Glomerular visceral epithelial cell (primary cell): ENCODE measurements around the gene DNAJC5.
A peak's percentile ranks its signal among the peaks of the same experiment; 100 is the strongest.

ENCODE experiments used
- DNase-seq: peaks from one replicate; pipeline ENCODE4 v3.0.0-alpha.2; 2016; ENCODE audit errors: extremely low spot score

Gene DNAJC5

DNA sequence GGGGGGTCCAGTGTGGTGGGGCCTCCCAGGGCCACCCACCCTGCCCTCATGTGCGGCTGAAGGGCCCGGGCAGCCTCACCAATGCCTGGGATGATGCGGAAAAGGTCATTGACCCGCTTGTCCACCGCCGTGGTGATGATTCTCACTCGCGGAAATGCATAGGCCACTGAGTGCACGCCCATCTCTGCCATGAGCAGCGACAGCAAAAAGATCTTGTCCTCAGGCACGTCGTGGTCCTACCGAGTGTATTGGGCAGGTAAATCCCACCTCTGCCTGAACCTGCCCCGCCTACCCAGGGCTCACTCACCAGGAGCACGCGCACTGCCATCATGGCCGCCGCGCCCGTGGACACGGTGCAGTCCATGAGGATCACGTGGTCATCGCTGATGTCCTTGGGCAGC lies 45.1 kb downstream of the DNAJC5 start:
- no peak for DNase-seq

GRCh38 chr20:63940472-63941266 lies 45.7 kb downstream of the DNAJC5 start:
- DNase-seq = no peak

- DNase-seq = no peak
Measured at GRCh38 chr20:63941282-63942081, 46.6 kb downstream of the DNAJC5 start.

DNA sequence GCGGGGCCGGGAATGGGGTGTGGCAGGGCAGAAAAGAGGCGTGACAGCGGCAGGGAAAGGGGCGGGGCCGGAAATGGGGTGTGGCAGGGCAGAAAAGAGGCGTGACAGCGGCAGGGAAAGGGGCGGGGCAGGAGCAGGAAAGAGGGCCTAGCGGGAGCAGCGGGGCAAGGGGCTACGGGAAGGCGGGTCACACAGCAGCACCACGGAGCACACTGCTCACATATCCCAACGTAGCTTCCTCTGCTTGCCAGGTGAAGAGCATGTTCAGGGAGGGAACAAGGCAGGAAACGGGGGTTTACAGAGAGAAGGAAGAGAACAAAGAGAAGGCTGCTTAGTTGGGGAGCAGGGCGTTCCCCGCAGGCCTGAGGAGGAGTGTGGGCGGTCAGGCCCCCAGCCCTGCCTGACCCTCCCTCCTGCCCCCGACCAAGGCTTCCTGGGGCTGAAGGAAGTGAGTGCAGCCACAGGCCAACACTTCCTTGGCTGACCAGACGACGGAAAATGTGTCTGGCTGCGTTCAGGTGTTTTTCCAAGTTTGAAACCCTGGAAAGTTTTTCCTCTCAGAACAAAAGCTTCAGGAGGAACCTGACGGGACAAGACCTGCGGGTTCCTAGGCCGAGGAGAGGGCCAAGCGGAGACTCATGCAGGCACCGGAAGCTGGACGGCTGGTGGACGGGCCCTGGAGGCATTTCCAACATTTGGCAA lies 47.5 kb downstream of the DNAJC5 start:
- peak; percentile 16 for DNase-seq

DNA sequence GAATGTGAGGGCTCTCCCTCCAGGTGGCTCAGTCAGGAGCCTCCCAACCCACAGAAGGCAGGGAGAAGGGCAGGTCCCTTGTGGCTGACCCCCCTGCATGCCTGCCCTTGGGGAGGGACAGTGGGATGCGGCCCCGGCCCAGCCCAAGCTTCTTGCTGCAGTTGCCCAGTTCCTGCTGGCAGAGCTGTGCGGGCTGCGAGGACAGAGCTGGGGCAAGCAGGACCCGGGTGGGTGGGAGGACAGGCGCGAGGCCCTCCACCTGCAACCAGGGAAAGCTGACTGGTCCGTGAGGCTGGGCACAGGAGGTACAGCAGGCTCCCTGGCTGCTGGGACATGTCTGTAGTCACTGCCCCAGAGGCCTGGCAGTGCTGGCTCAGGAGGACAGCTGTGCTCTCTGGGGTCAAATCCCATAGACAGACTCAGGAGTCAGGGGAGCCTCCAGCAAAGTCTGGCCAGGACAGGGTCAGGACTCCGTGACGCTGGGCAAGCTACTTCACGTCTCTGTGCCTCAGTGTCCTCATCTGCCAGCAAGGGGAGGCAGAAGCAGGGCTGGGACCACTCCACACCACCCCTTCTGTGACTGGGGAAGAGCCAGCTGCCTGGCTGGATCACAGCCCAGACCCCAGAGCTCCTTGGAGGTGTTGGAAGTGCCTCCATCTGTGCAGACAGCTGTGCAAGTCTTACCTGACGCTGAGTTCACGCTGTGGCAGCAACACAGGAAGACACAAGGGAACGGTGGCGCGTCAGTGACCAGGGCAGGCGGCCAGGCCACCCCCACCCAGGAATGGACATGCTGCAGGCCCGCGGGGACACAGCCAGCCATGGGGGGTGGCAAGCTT lies 48.3 kb downstream of the DNAJC5 start:
- DNase-seq = no peak

- no peak for DNase-seq
Measured at GRCh38 chr20:63943808-63944077, 48.8 kb downstream of the DNAJC5 start.

- no peak for DNase-seq
Measured at GRCh38 chr20:63944078-63944941, 49.4 kb downstream of the DNAJC5 start.

DNA sequence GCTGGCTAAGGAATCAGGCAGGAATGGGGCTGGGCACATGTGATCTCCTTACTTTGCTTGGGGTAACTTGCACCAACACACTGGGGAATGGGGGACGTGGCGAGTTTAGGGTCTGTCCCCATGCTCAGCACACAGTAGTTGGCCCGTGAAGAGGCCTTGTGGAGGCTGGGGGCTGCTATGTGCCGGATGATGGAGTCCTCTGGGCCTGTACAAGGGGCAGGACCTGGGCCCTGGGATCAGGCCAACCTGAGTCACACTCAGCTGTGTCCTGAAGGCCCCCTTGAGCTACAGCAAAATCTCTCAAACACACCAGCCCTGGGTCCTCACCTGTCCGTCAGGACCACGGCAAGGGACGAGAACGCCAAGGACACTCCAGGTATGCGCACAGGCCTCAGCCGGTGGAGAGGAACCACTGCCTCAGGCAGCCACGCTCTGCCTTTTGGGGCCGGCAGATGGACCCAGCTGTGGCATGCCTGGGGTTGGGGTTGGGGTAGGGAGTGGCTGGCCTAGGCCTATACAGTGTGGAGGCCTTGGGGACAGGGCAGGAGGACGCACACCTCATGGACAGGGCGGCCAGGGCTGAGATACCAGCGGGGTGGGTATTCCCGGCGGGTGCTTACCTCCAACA lies 50.2 kb downstream of the DNAJC5 start:
- no peak for DNase-seq

DNA sequence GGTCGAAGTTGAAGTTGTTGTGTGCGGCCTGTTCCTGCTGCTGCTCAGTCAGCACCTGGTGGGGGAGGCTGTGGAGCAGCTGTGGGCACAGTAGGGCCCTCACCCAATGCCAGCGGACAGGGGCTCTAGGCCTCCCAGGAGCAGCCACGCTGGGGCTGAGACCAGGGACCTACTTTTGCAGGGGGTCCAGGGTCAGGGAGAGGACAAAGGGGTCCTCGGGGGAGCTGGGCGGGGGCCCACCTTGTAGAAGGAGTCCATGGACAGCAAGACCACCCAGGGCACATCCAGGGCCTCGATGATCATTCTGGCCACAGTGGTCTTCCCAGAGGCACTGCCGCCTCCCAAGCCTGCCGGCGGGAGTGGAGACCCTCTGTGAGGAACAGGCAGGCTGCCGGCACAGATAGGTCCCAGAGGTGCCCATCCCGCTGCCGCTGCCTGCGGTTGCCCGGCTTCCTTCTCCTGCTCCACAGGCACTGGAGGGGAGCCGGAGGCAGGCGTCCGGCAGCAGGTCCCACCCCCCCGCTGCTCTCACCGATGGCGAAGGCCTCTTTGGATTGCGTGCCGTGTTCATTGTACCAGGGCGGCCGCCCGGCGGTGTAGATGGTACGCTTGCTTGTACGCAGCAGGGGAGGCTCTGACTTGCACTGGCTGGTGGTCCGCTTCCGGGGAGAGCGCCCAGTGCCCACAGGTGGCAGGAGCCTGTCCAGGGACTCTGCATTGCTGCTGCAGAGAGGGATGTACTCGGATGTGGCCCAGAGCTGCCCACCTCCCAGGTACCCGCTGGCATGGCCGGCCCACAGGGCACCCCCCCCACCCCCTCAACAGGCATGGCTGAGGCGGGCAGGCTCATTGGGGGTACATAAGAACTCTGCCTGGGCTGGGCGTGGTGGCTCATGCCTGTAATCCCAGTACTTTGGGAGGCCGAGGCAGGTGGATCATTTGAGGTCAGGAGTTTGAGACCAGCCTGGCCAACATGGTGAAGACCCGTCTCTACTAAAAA lies 51.3 kb downstream of the DNAJC5 start:
- DNase-seq = no peak

GRCh38 chr20:63946986-63947637 lies 52.2 kb downstream of the DNAJC5 start:
- DNase-seq = no peak

GRCh38 chr20:63947638-63948456 lies 52.9 kb downstream of the DNAJC5 start:
- no peak for DNase-seq

DNA sequence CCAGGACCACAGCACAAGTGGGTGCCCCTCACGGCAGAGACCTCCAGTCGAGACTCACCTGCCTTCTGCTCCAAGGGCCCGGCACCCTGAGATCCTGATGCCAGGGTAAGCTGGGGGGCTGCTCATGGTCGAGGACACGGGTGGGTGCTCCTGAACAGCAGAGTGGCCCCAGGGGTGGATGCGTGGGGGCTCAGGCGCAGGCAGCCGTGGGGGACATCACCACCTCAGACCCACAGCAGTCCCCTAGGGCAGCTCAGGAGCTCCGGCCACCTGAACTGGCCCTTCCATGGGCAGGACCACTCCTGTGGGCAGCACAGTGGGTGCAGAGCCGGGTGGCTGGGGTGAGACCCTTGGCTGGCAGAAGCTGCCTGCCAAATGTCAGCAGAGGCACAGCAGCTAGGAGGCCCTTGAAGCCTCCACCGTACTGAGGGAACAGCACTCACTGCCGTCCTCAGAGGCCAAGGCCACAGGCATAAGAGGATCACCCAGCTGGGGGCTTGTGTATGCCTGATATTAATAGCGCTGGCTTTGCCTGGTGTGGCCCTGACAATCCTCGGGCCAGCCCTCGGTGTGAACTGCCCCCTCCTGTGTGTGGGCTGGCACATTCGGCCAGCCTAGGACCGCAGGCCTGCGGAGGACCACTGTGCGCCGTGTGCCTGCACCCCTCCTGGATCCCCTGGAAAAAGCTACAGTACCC lies 55.9 kb downstream of the DNAJC5 start:
- no peak for DNase-seq

- no peak for DNase-seq
Measured at GRCh38 chr20:63951398-63952209, 56.7 kb downstream of the DNAJC5 start.

- DNase-seq = no peak
Measured at GRCh38 chr20:63952210-63952535, 57.2 kb downstream of the DNAJC5 start.

GRCh38 chr20:63952769-63953168 lies 57.8 kb downstream of the DNAJC5 start:
- no peak for DNase-seq

DNA sequence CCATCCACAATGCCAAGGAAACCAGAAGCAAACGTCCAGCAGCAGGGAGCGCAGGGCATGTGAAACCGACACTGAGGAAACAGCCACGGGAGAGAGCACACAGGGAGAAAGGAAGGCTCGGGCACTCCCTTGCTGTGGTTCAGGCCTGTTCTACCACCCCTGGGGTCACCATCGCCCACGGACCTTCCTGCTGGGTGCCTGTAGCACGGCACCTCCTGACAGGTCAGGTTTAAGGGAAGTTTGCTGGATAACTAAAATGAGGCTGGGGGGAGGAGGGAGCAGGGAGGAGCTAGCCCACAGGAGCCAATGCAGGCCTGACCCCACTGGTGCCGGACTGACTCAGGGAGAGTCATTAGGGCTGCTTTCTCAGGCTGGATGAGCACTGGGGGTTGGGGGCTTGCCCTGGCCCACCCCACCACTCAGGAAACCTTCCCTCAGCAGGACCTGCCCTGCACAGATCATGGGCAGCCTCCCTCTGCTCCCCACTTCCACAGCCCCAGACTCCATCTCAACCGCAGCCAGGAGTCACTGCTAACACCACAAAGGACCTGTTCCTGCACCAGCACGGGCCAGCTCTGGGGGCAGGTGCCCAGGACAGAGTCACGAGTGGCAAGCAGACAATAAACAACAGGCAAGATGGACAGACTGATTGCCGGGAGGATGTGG lies 59.0 kb downstream of the DNAJC5 start:
- DNase-seq = no peak
